ENCODE results near the gene ACOT4.

Gene ACOT4

GRCh38 chr14:73640796-73641365 is 49.2 kb downstream of the ACOT4 start:
- DNase-seq (ENCODE audit: low read depth, low spot score) = no peak
- H3K4me3 ChIP-seq (ENCODE audit: low read depth, low read length) = no peak overlapping the region
- CTCF ChIA-PET = interaction anchor here (1.0 to 1.3 kb wide), 2 partner anchors 72 to 88 kb away, joined by 3 to 4 read pairs; partner anchors contain the start of gene ACOT2
- no peak for TF ChIP-seq CTCF (IDR thresholded peaks at IDR 0.05; ENCODE audit: insufficient read depth, low read length, missing control alignments)
- POLR2A ChIA-PET = no interaction called here

GRCh38 chr14:73644531-73645247 is 53.0 kb downstream of the ACOT4 start, which contains the start of gene DNAL1:
DNAL1 (plus strand) TSS chr14:73644986; CDS start chr14:73645040, 54 bp downstream.
- ChIA-PET POLR2A (interaction anchor here (0.6 kb wide), 1 partner anchor 679 kb away, joined by 3 read pairs; no protein-coding TSS in a partner anchor), CTCF (interaction anchor here (0.8 to 4.3 kb wide), 3 partner anchors 11 to 75 kb away, joined by 3 to 29 read pairs (median 3); no protein-coding TSS in a partner anchor)
- H3K4me3 ChIP-seq (ENCODE audit: low read depth, low read length) = peak within 1 kb of the TSS; percentile 96
- TF ChIP-seq CTCF (IDR thresholded peaks at IDR 0.05; ENCODE audit: insufficient read depth, low read length, missing control alignments) = no peak
- DNase-seq (ENCODE audit: low read depth, low spot score) = no peak

- peak overlapping the region; percentile 96 for H3K4me3 ChIP-seq (ENCODE audit: low read depth, low read length)
- ChIA-PET CTCF (interaction anchor here (1.2 to 4.3 kb wide), 2 partner anchors 11 to 18 kb away, joined by 7 to 29 read pairs; no protein-coding TSS in a partner anchor), POLR2A (interaction anchor here (0.6 kb wide), 1 partner anchor 679 kb away, joined by 3 read pairs; no protein-coding TSS in a partner anchor)
- DNase-seq (ENCODE audit: low read depth, low spot score) = no peak
- no peak for TF ChIP-seq CTCF (IDR thresholded peaks at IDR 0.05; ENCODE audit: insufficient read depth, low read length, missing control alignments)
Observed at GRCh38 chr14:73645248-73645610, 53.6 kb downstream of the ACOT4 start.

All from AG04449 (cell line).